Astrocyte (in vitro differentiated cells and primary cell): ENCODE measurements around the gene CLPX.

Source experiments
- CTCF ChIP-seq: IDR thresholded peaks from 2 replicates; pipeline ENCODE4 v1.5.1; 2011; ENCODE audit warnings: low read depth, mild to moderate bottlenecking, inconsistent platforms, low read length, moderate library complexity; ENCODE audit not compliant: insufficient read depth
- EZH2 ChIP-seq: IDR thresholded peaks from 2 replicates; pipeline ENCODE4 v1.6.1; 2012; ENCODE audit warnings: mild to moderate bottlenecking, low read length, inconsistent platforms; ENCODE audit not compliant: insufficient read depth

GRCh38 chr15:65198571-65198970 lies 13.4 kb upstream of the CLPX start:
- TF ChIP-seq EZH2 (no peak), CTCF (no peak)
